K562 (cell line): ENCODE data around the gene YPEL3. TPM values are rescaled to one million over a fixed set of nuclear protein-coding genes. Genes with fewer than 3 reads are reported as not detected.
A peak's percentile ranks its signal among the peaks of the same experiment; 100 is the strongest.

Source experiments
- C11orf30 ChIP-seq: fragments of 450-650 bp; IDR thresholded peaks from 2 replicates; pipeline ENCODE4 v1.6.1; 2016; ENCODE audit warnings: low read depth, mild to moderate bottlenecking
- CREM ChIP-seq: IDR thresholded peaks from 2 replicates; pipeline ENCODE4 v1.6.1; 2014; ENCODE audit warnings: antibody characterized with exemption, low read depth
- ETV1 ChIP-seq: fragments of 450-650 bp; conservative IDR thresholded peaks from 2 replicates; pipeline ENCODE4 v1.6.1; 2016; ENCODE audit warnings: missing genetic modification characterization, control low read depth, low read depth, missing compliant biosample characterization
- GABPA ChIP-seq: fragments of 200-800 bp; sonication (Bioruptor generic); conservative IDR thresholded peaks from 2 replicates; pipeline ENCODE4 v1.6.1; 2016; ENCODE audit warnings: low read depth, missing genetic modification characterization, missing compliant biosample characterization
- HMBOX1 ChIP-seq: sonication (generic); IDR thresholded peaks from 2 replicates; pipeline ENCODE4 v1.6.1; 2016
- MAFG ChIP-seq: fragments of 450-650 bp; conservative IDR thresholded peaks from 2 replicates; pipeline ENCODE4 v1.6.1; 2016; ENCODE audit warnings: missing genetic modification characterization, missing compliant biosample characterization
- MNT ChIP-seq, 2 experiments: fragments of 450-650 bp; conservative IDR thresholded peaks; 2 replicates each; pipeline ENCODE4 v1.6.1; 2017; ENCODE audit warnings: mild to moderate bottlenecking in 2 of 2, moderate library complexity in 2 of 2
- MYC ChIP-seq, 2 experiments: fragments of 250-450 bp in 1 of 2; sonication (Bioruptor Pico) in 1 of 2; IDR thresholded peaks; 2 replicates each; pipeline versions ENCODE4 v1.5.1 to v1.6.1; 2012 to 2021; ENCODE audit warnings: low read depth in 2 of 2, borderline replicate concordance in 1 of 2, improper control_type of control experiment in 1 of 2, low read length in 1 of 2, mild to moderate bottlenecking in 1 of 2, moderate library complexity in 1 of 2
- PBX2 ChIP-seq, 2 experiments: IDR thresholded peaks in 1 of 2; conservative IDR thresholded peaks in 1 of 2; 2 replicates each; pipeline ENCODE4 v1.6.1; 2016; ENCODE audit warnings: low read depth in 2 of 2, mild to moderate bottlenecking in 1 of 2, missing compliant biosample characterization in 1 of 2, missing genetic modification characterization in 1 of 2, moderate library complexity in 1 of 2
- SMARCA4 ChIP-seq: fragments of 450-650 bp; IDR thresholded peaks from 2 replicates; pipeline ENCODE4 v1.6.1; 2016
- SP1 ChIP-seq: sonication (generic); formaldehyde crosslinking; IDR thresholded peaks from 2 replicates; pipeline ENCODE4 v1.8.1; 2022; ENCODE audit warnings: mild to moderate bottlenecking, missing genetic modification reagents
- SPI1 ChIP-seq: IDR thresholded peaks from 2 replicates; pipeline ENCODE4 v1.6.1; 2011; ENCODE audit warnings: low read depth, low read length, control low read depth, borderline replicate concordance
- TCF7L2 ChIP-seq: fragments of 150-350 bp; IDR thresholded peaks from 2 replicates; pipeline ENCODE4 v1.6.1; 2016; ENCODE audit warnings: low read depth, mild to moderate bottlenecking, low read length, moderate library complexity
- TEAD1 ChIP-seq, 2 experiments: fragments of 450-650 bp in 1 of 2; sonication (generic) in 1 of 2; formaldehyde crosslinking; IDR thresholded peaks; 2 replicates each; pipeline versions ENCODE4 v1.4.0 to v1.8.0; 2020 to 2022; ENCODE audit warnings: mild to moderate bottlenecking in 2 of 2, missing genetic modification reagents in 1 of 2
- TOE1 ChIP-seq, 2 experiments: fragments of 450-650 bp in 1 of 2; sonication (generic) in 1 of 2; formaldehyde crosslinking in 1 of 2; IDR thresholded peaks; 2 replicates each; pipeline versions ENCODE4 v1.7.1 to v1.8.0; 2016 to 2022; ENCODE audit warnings: borderline replicate concordance in 2 of 2, mild to moderate bottlenecking in 2 of 2, antibody characterized with exemption in 1 of 2, inconsistent platforms in 1 of 2, low read depth in 1 of 2, missing genetic modification reagents in 1 of 2, moderate library complexity in 1 of 2
- polyA plus RNA-seq, 8 experiments: library from polyadenylated mRNA; depleted of rRNA in 4 of 8; stranded (reverse) in 5 of 8; unstranded in 3 of 8; fragments of >200 nt; fragmentation: Nextera tagmentation in 2 of 8; fragmentation: Illumina TruSeq in 1 of 8; extraction: Ambion mirVana in 2 of 8; extraction: Trizol in 1 of 8; gene quantifications; 2 replicates each; pipeline versions ENCODE4 v1.2.1 to v1.2.3, GENCODE V29; 2011 to 2014; ENCODE audit warnings: inconsistent platforms in 1 of 8, missing spikeins in 1 of 8
- total RNA-seq, 7 experiments: library from RNA; depleted of rRNA in 6 of 7; stranded (reverse); fragments of >200 nt in 6 of 7; fragmentation: Illumina TruSeq in 2 of 7; extraction: Trizol in 2 of 7; gene quantifications; 2 replicates each; pipeline versions ENCODE4 v1.2.1 to v1.2.3, GENCODE V29; 2011 to 2021; ENCODE audit warnings: low replicate concordance in 1 of 7

Gene YPEL3
- total and polyA plus RNA-seq, 9 of the 15 experiments (the other 6 are each of a cell fraction or from before 2014, with no cell fraction given), result 0.41 to 15.0 (median 2.9) TPM

- TF ChIP-seq MAFG, result no peak
- 0 out of 2 replicates have a peak, but pooled peaks have one; percentile 14 for TF ChIP-seq TOE1 (IDR thresholded peaks at IDR 0.05; ENCODE audit: borderline replicate concordance)
- TF ChIP-seq TOE1 (CRISPR knock-in tag; IDR thresholded peaks at IDR 0.05; ENCODE audit: borderline replicate concordance, low read depth), result no peak
- no peak for TF ChIP-seq TCF7L2
- TF ChIP-seq MNT (conservative IDR thresholded peaks at IDR 0.05), result peak in 1 of 2 experiments; percentile 2; a peak in 1 of 4 replicates
- peak; percentile 79; the same call in 1 of the 2 replicates for TF ChIP-seq SPI1
- TF ChIP-seq SMARCA4, result peak; percentile 17; the same call in 1 of the 2 replicates
- no peak for TF ChIP-seq PBX2 (CRISPR knock-in tag; IDR thresholded peaks at IDR 0.05; ENCODE audit: low read depth)
- TF ChIP-seq PBX2 (tag; conservative IDR thresholded peaks at IDR 0.05; ENCODE audit: low read depth), result 0 out of 2 replicates have a peak, but pooled peaks have one; percentile 11
- no peak for TF ChIP-seq C11orf30
- peak; percentile 48 for TF ChIP-seq ETV1 (tag)
- TF ChIP-seq SP1, result peak; percentile 20; the same call in 1 of the 2 replicates
- TF ChIP-seq HMBOX1, result 0 out of 2 replicates have a peak, but pooled peaks have one; percentile 21
- TF ChIP-seq MYC (IDR thresholded peaks at IDR 0.05; ENCODE audit: low read depth, low read length), result no peak
- TF ChIP-seq MYC (CRISPR knock-in tag; IDR thresholded peaks at IDR 0.05; ENCODE audit: borderline replicate concordance, low read depth), result 0 out of 2 replicates have a peak, but pooled peaks have one; percentile 3
- TF ChIP-seq TEAD1 (CRISPR knock-in tag; IDR thresholded peaks at IDR 0.05), result no peak
- peak; percentile 48 for TF ChIP-seq GABPA (tag)
- TF ChIP-seq CREM, result peak; percentile 56
These were observed 42.5 kb downstream of the YPEL3 start (continued) for GRCh38 chr16:30053376-30054015.
